AG20443 (cell line): Measurements from ENCODE around the gene PTPN7.
"Not testable (repeated sequence)": the region's sequence is repeated elsewhere in the genome, so short reads cannot be mapped to it uniquely, and the experiment has no call there.

Experiments used
- DNase-seq: peaks from one replicate; pipeline ENCODE4 v3.0.0; 2012; ENCODE audit warnings: low spot score, mixed read lengths

The PTPN7 gene

DNA sequence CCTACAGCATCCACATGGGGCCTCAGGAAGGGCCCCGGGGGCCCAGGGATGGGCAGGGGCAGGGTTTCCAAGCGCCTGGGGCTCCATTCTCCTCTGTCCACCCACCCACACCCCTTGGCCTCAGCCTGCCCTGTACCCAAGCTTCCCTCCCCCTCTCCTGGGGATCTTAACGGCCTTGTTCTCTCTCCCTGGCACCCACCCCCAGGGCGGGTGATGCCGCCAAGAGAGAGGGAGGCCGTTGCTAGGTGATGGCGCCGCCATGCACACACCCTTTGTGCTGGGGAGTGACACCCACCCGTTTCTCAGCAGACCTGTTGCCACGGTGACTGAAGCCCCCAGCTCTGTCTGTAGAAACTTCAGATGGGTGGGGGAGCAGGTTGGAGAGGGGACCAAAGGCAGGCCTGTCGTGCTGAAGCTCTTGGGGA lies 30.1 kb downstream of the PTPN7 start:
- no peak for DNase-seq

GRCh38 chr1:202129453-202130296 lies 30.7 kb downstream of the PTPN7 start:
- no peak for DNase-seq

DNA sequence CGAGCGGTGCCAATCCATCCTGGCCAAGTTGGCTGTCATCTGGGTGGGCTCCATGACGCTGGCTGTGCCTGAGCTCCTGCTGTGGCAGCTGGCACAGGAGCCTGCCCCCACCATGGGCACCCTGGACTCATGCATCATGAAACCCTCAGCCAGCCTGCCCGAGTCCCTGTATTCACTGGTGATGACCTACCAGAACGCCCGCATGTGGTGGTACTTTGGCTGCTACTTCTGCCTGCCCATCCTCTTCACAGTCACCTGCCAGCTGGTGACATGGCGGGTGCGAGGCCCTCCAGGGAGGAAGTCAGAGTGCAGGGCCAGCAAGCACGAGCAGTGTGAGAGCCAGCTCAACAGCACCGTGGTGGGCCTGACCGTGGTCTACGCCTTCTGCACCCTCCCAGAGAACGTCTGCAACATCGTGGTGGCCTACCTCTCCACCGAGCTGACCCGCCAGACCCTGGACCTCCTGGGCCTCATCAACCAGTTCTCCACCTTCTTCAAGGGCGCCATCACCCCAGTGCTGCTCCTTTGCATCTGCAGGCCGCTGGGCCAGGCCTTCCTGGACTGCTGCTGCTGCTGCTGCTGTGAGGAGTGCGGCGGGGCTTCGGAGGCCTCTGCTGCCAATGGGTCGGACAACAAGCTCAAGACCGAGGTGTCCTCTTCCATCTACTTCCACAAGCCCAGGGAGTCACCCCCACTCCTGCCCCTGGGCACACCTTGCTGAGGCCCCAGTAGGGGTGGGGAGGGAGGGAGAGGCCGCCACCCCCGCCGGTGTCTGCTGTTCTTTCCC lies 32.4 kb downstream of the PTPN7 start:
- DNase-seq = no peak

- DNase-seq = no peak
Measured at GRCh38 chr1:202127061-202127460, 33.3 kb downstream of the PTPN7 start.

- no peak for DNase-seq
Measured at GRCh38 chr1:202126426-202126825, 34.0 kb downstream of the PTPN7 start.

GRCh38 chr1:202125611-202126010 lies 34.8 kb downstream of the PTPN7 start:
- no peak for DNase-seq

GRCh38 chr1:202124142-202124541 lies 36.3 kb downstream of the PTPN7 start:
- DNase-seq = no peak

GRCh38 chr1:202123336-202123813 lies 37.0 kb downstream of the PTPN7 start:
- DNase-seq = no peak

DNA sequence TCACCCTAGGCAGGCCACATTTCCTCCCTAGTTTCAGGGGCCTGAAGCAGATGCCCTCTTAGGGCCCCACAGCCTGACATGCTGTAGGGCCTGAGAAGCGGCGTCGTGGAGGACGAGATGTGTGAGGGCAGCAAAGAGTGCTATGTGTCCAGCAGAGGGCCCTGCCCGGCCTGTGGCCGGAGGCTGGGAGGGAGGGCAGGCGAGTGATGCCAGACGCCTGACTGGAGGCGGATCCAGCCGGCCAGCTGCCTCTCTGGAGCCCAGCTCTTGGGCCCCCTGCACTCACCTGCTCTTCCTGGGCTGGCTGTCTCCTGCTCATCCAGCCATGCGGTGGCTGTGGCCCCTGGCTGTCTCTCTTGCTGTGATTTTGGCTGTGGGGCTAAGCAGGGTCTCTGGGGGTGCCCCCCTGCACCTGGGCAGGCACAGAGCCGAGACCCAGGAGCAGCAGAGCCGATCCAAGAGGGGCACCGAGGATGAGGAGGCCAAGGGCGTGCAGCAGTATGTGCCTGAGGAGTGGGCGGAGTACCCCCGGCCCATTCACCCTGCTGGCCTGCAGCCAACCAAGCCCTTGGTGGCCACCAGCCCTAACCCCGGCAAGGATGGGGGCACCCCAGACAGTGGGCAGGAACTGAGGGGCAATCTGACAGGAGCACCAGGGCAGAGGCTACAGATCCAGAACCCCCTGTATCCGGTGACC lies 37.6 kb downstream of the PTPN7 start, which contains the start of gene GPR37L1:
TSS of gene GPR37L1 (plus strand) at position 279 of the 697 bp plus-strand sequence. CDS start at position 326, 47 bp downstream.
- peak; percentile 91 for DNase-seq

DNA sequence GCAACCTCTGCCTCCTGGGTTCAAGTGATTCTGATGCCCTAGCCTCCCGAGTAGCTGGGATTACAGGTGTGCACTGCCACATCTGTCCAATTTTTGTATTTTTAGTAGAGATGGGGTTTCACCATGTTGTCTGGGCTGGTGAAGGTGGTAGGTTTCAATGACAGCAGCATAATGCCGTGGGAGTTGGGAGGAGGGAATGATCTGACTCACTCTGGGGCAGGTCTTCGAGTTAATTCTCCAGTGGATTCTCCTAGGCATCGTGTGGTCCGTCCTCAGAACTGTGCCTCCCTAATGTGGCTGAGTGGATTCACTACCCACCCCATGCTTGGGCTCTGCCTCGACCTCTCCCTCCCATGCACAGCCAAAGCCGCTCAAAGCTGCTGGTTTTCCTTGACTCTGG lies 39.4 kb downstream of the PTPN7 start:
- no peak for DNase-seq

GRCh38 chr1:202117898-202118371 lies 42.5 kb downstream of the PTPN7 start:
- DNase-seq = no peak

DNA sequence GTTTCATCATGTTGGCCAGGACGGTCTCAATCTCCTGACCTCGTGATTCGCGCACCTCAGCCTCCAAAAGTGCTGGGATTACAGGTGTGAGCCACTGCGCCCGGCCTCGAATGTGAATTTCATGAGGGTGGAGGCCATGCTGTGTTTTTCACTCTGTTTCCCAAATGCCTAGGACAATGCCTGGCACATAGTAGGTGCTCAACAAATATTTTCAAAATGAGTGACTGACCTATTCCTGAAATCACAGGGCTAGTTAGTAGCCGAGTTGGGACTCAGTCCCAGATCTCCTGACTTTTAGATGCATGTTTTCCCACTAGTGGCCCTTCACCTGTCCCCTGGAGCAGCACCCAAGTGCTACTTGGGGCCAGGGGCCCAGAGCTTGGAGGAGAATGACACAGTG lies 44.1 kb downstream of the PTPN7 start:
- no peak for DNase-seq

DNA sequence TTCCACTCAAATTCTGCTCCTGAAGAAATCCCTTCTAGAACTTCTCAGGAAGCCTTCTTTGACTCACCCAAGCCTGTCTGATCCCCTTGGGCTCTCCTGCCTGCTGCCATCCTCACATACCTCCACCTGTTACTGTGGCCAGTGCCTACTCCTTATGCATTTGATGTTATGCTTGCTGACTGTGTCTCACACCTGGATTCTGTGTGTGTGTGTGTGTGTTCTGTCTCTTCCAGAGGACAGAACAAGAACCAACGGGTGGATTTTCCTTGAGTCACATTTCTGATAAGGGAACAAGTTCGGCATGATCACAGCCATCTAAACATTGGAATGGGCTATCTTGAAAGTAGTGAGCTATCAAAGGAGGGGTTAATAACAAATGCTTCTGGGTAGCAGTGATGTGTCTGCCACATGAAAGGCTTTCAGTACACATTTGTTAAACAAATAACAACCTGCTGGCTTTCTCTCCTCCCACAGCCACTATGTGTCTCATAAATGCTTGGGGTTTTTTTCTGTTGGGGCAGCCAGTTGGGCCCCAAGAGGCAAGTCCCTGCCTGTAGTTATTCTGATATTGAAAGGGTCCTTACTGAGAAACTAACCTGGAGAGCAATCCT lies 46.6 kb downstream of the PTPN7 start:
- no peak for DNase-seq

DNA sequence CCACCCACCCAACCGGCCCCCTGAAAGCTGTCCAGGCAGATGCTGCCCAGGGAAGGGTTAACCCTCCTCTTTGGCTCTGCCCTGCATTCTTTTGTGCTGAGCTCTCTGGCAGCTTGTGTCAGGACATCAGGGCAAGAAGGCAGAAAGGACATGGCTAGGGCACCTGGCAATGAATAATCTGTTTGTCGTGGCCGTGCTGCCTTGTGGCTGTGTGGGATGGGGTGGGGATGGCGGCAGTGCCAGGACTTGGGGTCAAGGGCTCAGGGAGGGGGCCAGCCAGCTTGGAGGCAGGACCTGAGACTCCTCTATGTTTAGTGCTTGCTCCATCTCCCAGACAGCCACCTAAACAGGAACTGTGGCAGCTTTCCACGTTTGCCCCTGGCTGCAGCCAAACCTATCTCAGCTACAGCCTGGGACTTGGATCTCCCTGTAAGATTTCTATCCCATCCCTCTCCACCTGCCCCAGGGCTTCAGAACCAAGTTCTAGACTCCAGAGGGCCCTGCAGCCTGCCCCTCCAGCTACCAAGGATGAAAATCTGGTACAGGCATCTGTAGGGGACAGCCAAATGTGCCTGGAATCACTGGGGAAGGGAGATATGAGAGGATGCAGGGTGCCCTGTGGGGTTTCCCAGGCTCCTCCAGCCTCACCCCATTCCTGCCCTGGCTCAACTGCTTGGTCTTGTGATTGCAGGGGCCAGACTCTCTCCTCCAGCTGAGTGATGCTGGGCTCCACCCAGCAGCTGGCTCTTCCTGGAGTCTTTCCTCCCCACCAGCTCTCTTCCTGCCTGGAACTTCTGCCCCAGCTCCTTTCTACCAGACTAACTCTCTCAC lies 47.3 kb downstream of the PTPN7 start:
- peak; percentile 73 for DNase-seq

DNA sequence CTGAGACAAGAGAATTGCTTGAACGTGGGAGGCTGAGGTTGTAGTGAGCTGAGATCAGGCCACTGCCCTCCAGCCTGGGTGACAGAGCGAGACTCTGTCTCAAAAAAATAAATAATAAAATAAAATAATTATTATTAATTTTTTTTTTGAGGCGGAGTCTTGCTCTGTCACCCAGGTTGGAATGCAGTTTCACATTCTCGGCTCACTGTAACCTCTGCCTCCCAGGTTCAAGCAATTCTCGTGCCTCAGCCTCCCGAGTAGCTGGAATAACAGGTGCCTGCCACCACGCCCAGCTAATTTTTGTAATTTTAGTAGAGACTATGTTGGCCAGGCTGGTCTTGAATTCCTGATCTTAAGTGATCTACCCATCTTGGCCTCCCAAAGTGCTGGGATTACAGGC lies 48.8 kb downstream of the PTPN7 start:
- not testable (repeated sequence) for DNase-seq

- DNase-seq = no peak
Measured at GRCh38 chr1:202110977-202111376, 49.4 kb downstream of the PTPN7 start.

GRCh38 chr1:202107801-202108731 lies 52.3 kb downstream of the PTPN7 start:
- no peak for DNase-seq

DNA sequence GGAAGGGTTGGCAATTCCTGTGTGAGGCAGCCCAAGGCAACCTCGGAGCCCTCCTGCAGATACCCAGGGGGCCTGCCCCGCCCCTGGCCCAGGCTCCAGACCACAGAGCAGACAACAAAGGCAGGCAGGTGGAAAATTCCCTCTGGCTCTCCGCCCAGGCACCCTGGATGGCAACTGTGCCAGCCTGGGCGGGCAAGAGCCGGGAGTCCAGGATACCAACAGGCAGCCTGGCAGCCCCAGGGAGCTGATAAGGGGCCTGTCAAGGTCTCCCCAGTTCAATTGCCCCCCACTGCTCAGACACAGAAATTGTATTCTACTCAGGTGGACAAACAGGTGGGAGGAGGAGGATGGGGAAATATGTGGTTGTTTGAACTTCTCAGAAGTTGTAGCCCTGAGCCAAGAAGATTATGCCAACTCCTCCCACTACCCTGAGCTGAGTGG lies 53.1 kb downstream of the PTPN7 start:
- DNase-seq = no peak
